SK-N-MC (cell line): ENCODE results near the gene TMEM154.

Experiments
- EZH2 ChIP-seq: fragments of 200-600 bp; sonication (generic); IDR thresholded peaks from one replicate; pipeline ENCODE4 v1.6.1; 2017; ENCODE audit warnings: antibody characterized with exemption
- FOXP2 ChIP-seq: optimal IDR thresholded peaks from 2 replicates; pipeline ENCODE3; 2011; ENCODE audit warnings: mild to moderate bottlenecking, moderate library complexity; ENCODE audit not compliant: insufficient read depth; ENCODE audit errors: extremely low read length, control extremely low read depth
- POLR2AphosphoS5 ChIP-seq: IDR thresholded peaks from 2 replicates; pipeline ENCODE4 v1.6.1; 2012; ENCODE audit warnings: mild to moderate bottlenecking, low read depth, low read length, borderline replicate concordance

DNA sequence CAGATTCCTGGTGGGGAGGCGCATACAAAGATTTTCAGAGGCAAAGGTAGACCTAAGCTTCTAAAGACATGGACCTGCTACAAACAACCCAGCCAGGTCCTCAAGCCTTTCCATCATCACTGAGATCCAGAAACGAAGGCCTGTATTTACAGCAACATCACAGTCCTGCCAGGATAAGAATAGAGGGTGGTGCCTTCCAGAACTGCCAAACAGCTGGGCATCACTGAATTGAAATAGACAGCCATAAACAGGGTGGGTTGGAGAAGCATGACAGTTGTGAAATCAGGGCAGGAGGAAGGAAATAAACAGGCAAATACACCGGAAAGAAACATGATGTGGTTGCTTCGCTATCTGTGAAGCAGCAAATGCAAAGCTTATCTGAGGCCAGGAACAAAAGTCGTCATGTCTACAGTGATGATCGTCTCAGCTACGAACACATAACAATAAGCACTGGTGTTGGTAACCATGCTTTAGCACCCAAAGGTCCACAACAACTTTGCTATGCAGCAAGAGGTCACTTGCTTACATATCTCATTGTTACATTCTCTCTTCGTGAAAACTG lies 6.7 kb upstream of the TMEM154 start:
- no peak for TF ChIP-seq POLR2AphosphoS5
- no peak for TF ChIP-seq EZH2
- no peak for TF ChIP-seq FOXP2
